GM12878 (cell line): ENCODE data around the gene GLB1L3. TPM values are rescaled to one million over a fixed set of nuclear protein-coding genes. Genes with fewer than 3 reads are reported as not detected.
"Not testable (repeated sequence)": the region's sequence is repeated elsewhere in the genome, so short reads cannot be mapped to it uniquely, and the experiment has no call there.

Experiments
- ATAC-seq: fragments of 200-7000 bp; cut with Tn5 transposase; 3 replicates; pipeline ENCODE4 v1.9.1; 2020; ENCODE audit warnings: mild to moderate bottlenecking, moderate library complexity
- BruUV-seq: library from RNA; stranded (reverse); fragments of 400-500 nt; replicated peaks from 2 replicates; lab custom pipeline; 2021; lab: Mats Ljungman, UMichigan
- CTCF ChIA-PET: fragments of 300-600 bp; sonication (Branson Sonifier 250); formaldehyde crosslinking; extraction: SDS; loops from one replicate; lab custom pipeline; 2021; ENCODE audit warnings: inconsistent platforms; lab: Yijun Ruan, JAX
- POLR2A ChIA-PET: fragments of 350-600 bp; formaldehyde crosslinking; extraction: SDS; loops from one replicate; lab custom pipeline; 2021; ENCODE audit warnings: inconsistent platforms; lab: Charles Lee
- RAD21 ChIA-PET: fragments of 300-600 bp; sonication (Branson Sonifier 250); formaldehyde crosslinking; loops from one replicate; lab custom pipeline; 2023; ENCODE audit warnings: antibody characterized with exemption; ENCODE audit not compliant: unreplicated experiment; lab: Charles Lee
- SMC1A ChIA-PET: fragments of 300-600 bp; sonication (Branson Sonifier 250); formaldehyde crosslinking; loops from one replicate; lab custom pipeline; 2023; ENCODE audit not compliant: unreplicated experiment, uncharacterized antibody; lab: Charles Lee
- DNase-seq: peaks from one replicate; pipeline ENCODE4 v3.0.0-alpha.2; 2011; ENCODE audit warnings: low read depth, low spot score
- FAIRE-seq: peaks from 3 replicates; lab custom pipeline; 2011; peaks lifted over from hg19 to GRCh38; lab: Jason Lieb, UNC
- H2AFZ ChIP-seq: 2 replicates; pipeline ENCODE4 v1.6.0; 2011; ENCODE audit warnings: low read depth, low read length, control low read depth; ENCODE audit not compliant: control insufficient read depth
- H3K27ac ChIP-seq: 2 replicates; pipeline ENCODE4 v1.5.1; 2011; ENCODE audit warnings: control low read depth; ENCODE audit not compliant: control insufficient read depth, insufficient read depth
- H3K27me3 ChIP-seq, 2 experiments: replicated peaks in 1 of 2; 2 replicates each; pipeline versions ENCODE4 v1.6.0 to v1.6.1; 2011; ENCODE audit warnings: low read length in 1 of 2; ENCODE audit not compliant: control insufficient read depth in 2 of 2, insufficient read depth in 2 of 2
- H3K36me3 ChIP-seq, 2 experiments: 2 replicates each; pipeline ENCODE4 v1.5.1; 2011; ENCODE audit warnings: low read length in 1 of 2; ENCODE audit not compliant: control insufficient read depth in 2 of 2, insufficient read depth in 2 of 2
- H3K4me1 ChIP-seq: 2 replicates; pipeline ENCODE4 v1.6.1; 2011; ENCODE audit warnings: mild to moderate bottlenecking, low read length, moderate library complexity, mixed read lengths; ENCODE audit not compliant: control insufficient read depth, insufficient read depth
- H3K4me2 ChIP-seq: 2 replicates; pipeline ENCODE4 v1.6.0; 2011; ENCODE audit warnings: control low read depth; ENCODE audit not compliant: control insufficient read depth, insufficient read depth
- H3K4me3 ChIP-seq: fragments of 200-600 bp; sonication (generic); 2 replicates; pipeline ENCODE4 v1.5.1; 2016
- H3K79me2 ChIP-seq: 2 replicates; pipeline ENCODE4 v1.6.0; 2011; ENCODE audit warnings: low read length; ENCODE audit not compliant: control insufficient read depth, insufficient read depth
- H3K9ac ChIP-seq: 2 replicates; pipeline ENCODE4 v1.8.0; 2011; ENCODE audit warnings: low read length, control low read depth, mixed read lengths; ENCODE audit not compliant: control insufficient read depth, insufficient read depth
- H3K9me3 ChIP-seq: replicated peaks from 3 replicates; pipeline ENCODE4 v1.5.1; 2011; ENCODE audit warnings: mild to moderate bottlenecking, low read length; ENCODE audit not compliant: control insufficient read depth, insufficient read depth
- H4K20me1 ChIP-seq: 2 replicates; pipeline ENCODE4 v1.6.0; 2011; ENCODE audit not compliant: control insufficient read depth, insufficient read depth
- FOS ChIP-seq: IDR thresholded peaks from 3 replicates; pipeline ENCODE4 v1.6.1; 2011; ENCODE audit warnings: borderline replicate concordance; ENCODE audit not compliant: insufficient read length; ENCODE audit errors: extremely low read depth
- GATAD2B ChIP-seq: fragments of 450-650 bp; conservative IDR thresholded peaks from 2 replicates; pipeline ENCODE4 v1.6.1; 2017; ENCODE audit warnings: low read depth, mild to moderate bottlenecking, moderate library complexity
- IKZF1 ChIP-seq: fragments of 450-650 bp; conservative IDR thresholded peaks from 2 replicates; pipeline ENCODE4 v1.6.1; 2017; ENCODE audit warnings: antibody characterized with exemption, mild to moderate bottlenecking
- TCF12 ChIP-seq: IDR thresholded peaks from 2 replicates; pipeline ENCODE4 v1.6.1; 2011; ENCODE audit warnings: low read depth, mild to moderate bottlenecking, low read length
- WGBS: methylation state at CpG from one replicate; pipeline ENCODE4 v1.1.6; 2016; ENCODE audit warnings: low lambda C conversion rate; ENCODE audit not compliant: insufficient replicate concordance, insufficient coverage; ENCODE audit errors: missing lambda C conversion rate; 5-methylcytosine and 5-hydroxymethylcytosine counted together
- in situ Hi-C: fragments of 300-500 bp; cut with MboI; formaldehyde crosslinking; loops from 9 replicates; pipeline ENCODE4 v1.14.3; 2018; ENCODE audit warnings: mixed read lengths
- intact Hi-C: fragments of 100-400 bp; cut with micrococcal nuclease; formaldehyde crosslinking; loops from one replicate; pipeline ENCODE4 v1.14.2; 2022; ENCODE audit not compliant: unreplicated experiment
- polyA plus RNA-seq, 11 experiments: library from polyadenylated mRNA; depleted of rRNA in 4 of 11; unstranded in 6 of 11; stranded (reverse) in 5 of 11; fragments of >200 nt; fragmentation: Nextera tagmentation in 4 of 11; fragmentation: Illumina TruSeq in 1 of 11; extraction: Ambion mirVana in 4 of 11; extraction: Trizol in 1 of 11; gene quantifications; 1 replicate in 1 of 11; 2 replicates in 10 of 11; pipeline versions ENCODE4 v1.2.1 to v1.2.3, GENCODE V29; 2011 to 2016; ENCODE audit warnings: inconsistent platforms in 2 of 11, missing spikeins in 2 of 11, low read depth in 1 of 11
- total RNA-seq, 4 experiments: library from RNA; depleted of rRNA in 3 of 4; stranded (reverse); fragments of >200 nt in 3 of 4; fragmentation: Illumina TruSeq in 1 of 4; extraction: Trizol in 1 of 4; gene quantifications; 2 replicates each; pipeline versions ENCODE4 v1.2.1 to v1.2.3, GENCODE V29; 2013 to 2021
- TF ChIP-seq, protein P1 (sequence below): fragments of 450-650 bp; IDR thresholded peaks from 2 replicates; pipeline ENCODE4 v1.6.1; 2017; ENCODE audit warnings: borderline replicate concordance
- TF ChIP-seq, protein P2 (sequence below): IDR thresholded peaks from 2 replicates; pipeline ENCODE4 v1.6.1; 2011; ENCODE audit warnings: low read depth, mild to moderate bottlenecking, low read length, moderate library complexity, borderline replicate concordance; ENCODE audit errors: extremely low read depth

The GLB1L3 gene
- total and polyA plus RNA-seq, 10 of the 15 experiments (the other 5 are each of a cell fraction or from before 2014, with no cell fraction given): 0.53 to 2.9 (median 1.9) TPM; not detected in 1

DNA sequence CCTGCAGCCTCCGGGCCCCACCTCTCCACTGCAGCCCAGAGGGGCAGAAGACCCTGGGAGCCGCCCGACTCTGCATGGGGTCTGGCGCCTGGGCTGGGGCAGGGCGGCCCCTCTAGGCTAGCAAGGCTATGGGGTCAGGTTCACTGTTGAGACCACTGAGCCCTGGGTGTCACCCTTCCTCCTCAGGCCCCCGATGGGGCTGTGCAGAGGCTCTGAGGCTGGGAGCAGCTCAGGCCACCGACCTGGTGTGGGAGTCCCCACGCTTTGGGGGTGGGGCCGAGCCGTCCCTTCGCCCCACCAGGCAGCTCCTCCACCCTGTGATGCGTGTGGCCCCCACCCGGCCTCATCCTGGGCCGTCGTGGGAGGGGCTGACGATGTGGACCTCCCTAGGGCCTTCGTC lies 5.5 kb downstream of the GLB1L3 start:
- H3K9me3 ChIP-seq, BruUV-seq, H4K20me1 ChIP-seq, POLR2A ChIA-PET, H3K4me2 ChIP-seq, RAD21 ChIA-PET, H3K79me2 ChIP-seq, H3K4me3 ChIP-seq, H3K9ac ChIP-seq, ATAC-seq, H3K27me3 ChIP-seq, H3K36me3 ChIP-seq, DNase-seq, in situ Hi-C loops, H2AFZ ChIP-seq, CTCF ChIA-PET, FAIRE-seq, H3K27ac ChIP-seq, intact Hi-C loops, H3K4me1 ChIP-seq, SMC1A ChIA-PET: not testable (repeated sequence)
- WGBS: 36% methylated on average over 9 of the region's 17 CpGs

DNA sequence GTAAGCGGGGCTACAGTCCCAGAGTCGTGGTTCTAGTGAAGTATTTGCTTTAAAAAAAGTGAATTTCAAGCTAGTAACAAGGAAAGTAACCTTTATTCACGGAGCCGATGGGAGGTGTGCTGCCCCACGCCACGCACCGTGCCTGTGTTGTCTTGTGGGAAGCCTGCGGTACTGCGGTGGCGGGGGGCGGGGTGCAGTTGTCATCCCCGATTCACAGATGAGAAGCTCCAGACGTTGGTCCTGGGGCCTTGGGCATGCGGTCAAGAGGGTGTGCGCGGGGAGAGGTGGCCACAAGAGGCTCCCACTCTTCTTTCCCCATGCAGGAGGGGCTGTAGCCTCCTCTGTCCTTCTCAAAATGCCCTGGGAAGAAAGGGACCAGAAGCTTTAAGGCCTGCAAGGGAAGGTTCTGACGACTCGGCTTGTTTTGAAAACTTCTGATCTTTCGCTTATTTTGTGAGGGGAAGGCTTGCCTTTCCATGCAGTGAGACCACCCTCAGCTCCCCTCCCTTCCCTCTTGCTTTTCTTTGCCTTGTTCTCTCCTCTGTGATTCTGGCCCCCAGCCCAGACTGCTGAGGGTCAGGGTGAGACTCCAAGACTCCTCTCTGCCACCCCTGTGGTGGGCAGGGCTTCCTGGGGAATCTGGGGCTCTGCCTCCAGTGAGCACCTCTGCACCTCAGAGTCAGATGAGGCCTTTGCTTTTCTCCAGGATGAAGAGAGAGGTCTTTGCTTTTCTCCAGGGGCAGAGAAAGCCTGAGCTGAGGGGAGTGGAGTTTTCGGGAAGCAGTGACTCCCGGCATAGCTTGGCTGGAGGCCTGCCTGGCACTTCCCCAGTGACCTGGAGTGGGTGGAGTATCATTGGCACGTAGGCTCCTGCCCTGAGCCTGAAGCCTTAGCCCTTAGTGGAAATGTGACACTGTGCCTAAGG lies 6.2 kb downstream of the GLB1L3 start:
- no peaks in the 10 kb centered on the region; the same call in 2 of the 3 replicates for H3K9me3 ChIP-seq
- no peaks in the 10 kb centered on the region for H3K36me3 ChIP-seq
- ATAC-seq (no peak), FAIRE-seq (no peak), DNase-seq (no peak)
- H2AFZ ChIP-seq: no peak overlapping the region
- RAD21 ChIA-PET: no interaction called here
- in situ Hi-C loops (no loop called here), intact Hi-C loops (no loop called here)
- POLR2A ChIA-PET: no interaction called here
- no TSS peak for BruUV-seq
- no peaks in the 10 kb centered on the region for H3K4me1 ChIP-seq
- WGBS: 62% methylated on average over 21 of the region's 22 CpGs
- H3K9ac ChIP-seq: no peak overlapping the region
- no peak overlapping the region for H3K4me2 ChIP-seq
- H3K27ac ChIP-seq: no peak overlapping the region
- no peaks in the 10 kb centered on the region for H3K79me2 ChIP-seq
- SMC1A ChIA-PET: no interaction called here
- CTCF ChIA-PET: no interaction called here
- TF ChIP-seq FOS (no peak), GATAD2B (no peak), IKZF1 (no peak), TCF12 (no peak)
- TF ChIP-seq, protein P1, sequence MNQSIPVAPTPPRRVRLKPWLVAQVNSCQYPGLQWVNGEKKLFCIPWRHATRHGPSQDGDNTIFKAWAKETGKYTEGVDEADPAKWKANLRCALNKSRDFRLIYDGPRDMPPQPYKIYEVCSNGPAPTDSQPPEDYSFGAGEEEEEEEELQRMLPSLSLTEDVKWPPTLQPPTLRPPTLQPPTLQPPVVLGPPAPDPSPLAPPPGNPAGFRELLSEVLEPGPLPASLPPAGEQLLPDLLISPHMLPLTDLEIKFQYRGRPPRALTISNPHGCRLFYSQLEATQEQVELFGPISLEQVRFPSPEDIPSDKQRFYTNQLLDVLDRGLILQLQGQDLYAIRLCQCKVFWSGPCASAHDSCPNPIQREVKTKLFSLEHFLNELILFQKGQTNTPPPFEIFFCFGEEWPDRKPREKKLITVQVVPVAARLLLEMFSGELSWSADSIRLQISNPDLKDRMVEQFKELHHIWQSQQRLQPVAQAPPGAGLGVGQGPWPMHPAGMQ: no peak
- TF ChIP-seq, protein P2, sequence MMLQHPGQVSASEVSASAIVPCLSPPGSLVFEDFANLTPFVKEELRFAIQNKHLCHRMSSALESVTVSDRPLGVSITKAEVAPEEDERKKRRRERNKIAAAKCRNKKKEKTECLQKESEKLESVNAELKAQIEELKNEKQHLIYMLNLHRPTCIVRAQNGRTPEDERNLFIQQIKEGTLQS: no peak
- H3K27me3 ChIP-seq: peaks cover 2 to 8% of the 10 kb centered on the region in 2 experiments; a peak in 2 of 4 replicates
- no peaks in the 10 kb centered on the region for H4K20me1 ChIP-seq
- no peak overlapping the region for H3K4me3 ChIP-seq
